Stimulated activated memory B cell treated with anti-CD40 and anti-IgM and Interleukin-4, amounts not matched to agents 10 μg/mL and 1 μg/mL and 100 μg/mL, for 72 hours (primary cell): ENCODE results near the gene STXBP6.
"Not testable (repeated sequence)": the region's sequence is repeated elsewhere in the genome, so short reads cannot be mapped to it uniquely, and the experiment has no call there.

Experiments used
- ATAC-seq: fragments of 150-1000 bp; cut with Tn5 transposase; 2 replicates; pipeline ENCODE4 v1.10.0; 2021
- H3K27ac Mint-ChIP-seq: one replicate; pipeline ENCODE4 v1.8.0; 2022; ENCODE audit warnings: mild to moderate bottlenecking, mixed read lengths
- H3K27me3 Mint-ChIP-seq: one replicate; pipeline ENCODE4 v1.8.0; 2022; ENCODE audit warnings: mixed read lengths
- H3K36me3 Mint-ChIP-seq: one replicate; pipeline ENCODE4 v1.8.0; 2022; ENCODE audit warnings: mixed read lengths
- H3K4me1 Mint-ChIP-seq: one replicate; pipeline ENCODE4 v1.8.0; 2022; ENCODE audit warnings: mixed read lengths
- H3K4me3 Mint-ChIP-seq: one replicate; pipeline ENCODE4 v1.8.0; 2022; ENCODE audit warnings: mild to moderate bottlenecking, moderate library complexity, mixed read lengths
- H3K9me3 Mint-ChIP-seq: one replicate; pipeline ENCODE4 v1.8.0; 2022; ENCODE audit warnings: mixed read lengths

STXBP6 gene

DNA sequence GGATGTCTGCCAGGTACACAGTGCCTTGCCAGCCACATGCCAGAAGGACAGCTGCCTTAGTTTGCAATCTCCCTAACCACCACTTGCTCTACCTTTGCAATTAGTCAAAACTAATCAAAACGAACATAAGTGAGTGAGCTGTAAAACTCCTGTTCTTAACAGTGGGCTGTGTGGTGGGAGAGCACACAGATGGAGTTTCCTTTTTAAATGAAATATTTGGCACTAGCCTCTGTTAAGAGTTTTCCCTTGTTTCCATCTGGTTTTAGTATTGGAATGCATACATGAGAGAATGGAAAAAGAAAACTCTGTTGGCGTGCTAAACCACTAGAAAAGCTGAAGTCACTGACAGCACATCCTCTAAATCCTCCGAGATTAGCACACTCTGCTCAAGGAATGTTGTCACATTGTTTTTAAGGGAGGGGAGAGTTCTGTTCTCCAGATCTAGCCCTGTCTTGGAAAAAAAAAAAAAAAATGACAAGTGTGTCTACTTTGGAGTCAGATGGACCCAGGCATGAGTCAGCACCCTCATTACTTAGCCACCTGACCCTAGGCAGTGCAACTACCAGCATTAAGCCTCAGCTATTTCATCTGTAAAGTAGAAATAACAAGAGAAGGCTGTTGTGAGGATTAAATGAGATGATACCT, 83.9 kb downstream of the STXBP6 start:
- Mint-ChIP-seq H3K4me3 (no peak overlapping the region), H3K4me1 (no peaks in the 10 kb centered on the region), H3K27me3 (no peaks in the 10 kb centered on the region), H3K36me3 (no peaks in the 10 kb centered on the region), H3K27ac (no peak overlapping the region), H3K9me3 (no peaks in the 10 kb centered on the region)
- no peak for ATAC-seq

- H3K4me3 Mint-ChIP-seq = no peak overlapping the region
- no peak for ATAC-seq
Observed at GRCh38 chr14:24965578-24965933, 84.4 kb downstream of the STXBP6 start.

DNA sequence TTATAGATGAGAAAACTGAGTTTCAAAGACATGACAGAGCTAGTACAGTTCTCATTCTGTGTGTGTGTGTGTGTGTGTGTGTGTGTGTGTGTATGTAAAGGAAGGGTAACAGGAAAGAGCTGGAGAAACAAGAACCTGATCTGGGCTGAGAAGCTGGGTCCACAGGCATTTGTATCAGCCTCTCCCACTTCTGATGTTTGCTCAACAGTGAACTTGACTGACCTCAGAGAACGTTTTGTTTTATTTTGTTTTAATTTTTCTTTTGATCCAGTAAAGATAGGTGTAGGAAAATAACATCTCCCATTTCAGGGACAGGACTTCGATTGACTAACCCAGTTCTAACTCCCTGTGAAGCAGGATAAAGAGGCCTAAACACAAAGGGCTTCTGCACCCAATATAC, 85.4 kb downstream of the STXBP6 start:
- ATAC-seq = no peak
- Mint-ChIP-seq H3K4me3 (no peak overlapping the region), H3K9me3 (no peaks in the 10 kb centered on the region), H3K27me3 (no peaks in the 10 kb centered on the region), H3K36me3 (no peaks in the 10 kb centered on the region), H3K4me1 (no peaks in the 10 kb centered on the region), H3K27ac (no peak overlapping the region)

More at GRCh38 chr14:24965578-24965933, 84.4 kb downstream of the STXBP6 start:
- H3K9me3 Mint-ChIP-seq = no peaks in the 10 kb centered on the region
- no peaks in the 10 kb centered on the region for H3K4me1 Mint-ChIP-seq
- H3K27me3 Mint-ChIP-seq = no peaks in the 10 kb centered on the region
- H3K36me3 Mint-ChIP-seq = no peaks in the 10 kb centered on the region
- H3K27ac Mint-ChIP-seq = no peak overlapping the region

DNA sequence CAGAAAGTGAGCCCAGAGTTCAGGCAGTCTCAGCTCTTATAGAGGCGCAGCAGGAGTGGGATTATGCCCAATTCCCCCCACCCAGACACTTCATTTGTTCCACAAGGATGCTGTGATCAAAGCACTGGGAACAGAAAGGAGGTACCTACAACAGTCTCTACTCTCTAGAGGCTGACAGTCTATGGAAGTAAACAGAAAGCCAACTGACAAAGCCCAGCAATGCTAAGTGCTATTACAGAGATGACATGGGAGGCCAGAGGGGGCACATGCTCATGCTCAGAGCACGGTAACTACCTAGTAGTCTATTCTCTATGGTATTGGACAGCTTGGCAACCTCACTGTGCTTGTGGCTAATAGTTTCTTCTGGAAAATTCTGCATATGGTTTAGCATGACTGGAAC, 85.9 kb downstream of the STXBP6 start:
- no peak overlapping the region for H3K27ac Mint-ChIP-seq
- no peaks in the 10 kb centered on the region for H3K36me3 Mint-ChIP-seq
- no peak overlapping the region for H3K4me3 Mint-ChIP-seq
- ATAC-seq = no peak
- no peaks in the 10 kb centered on the region for H3K9me3 Mint-ChIP-seq
- H3K4me1 Mint-ChIP-seq = no peaks in the 10 kb centered on the region
- H3K27me3 Mint-ChIP-seq = no peaks in the 10 kb centered on the region

DNA sequence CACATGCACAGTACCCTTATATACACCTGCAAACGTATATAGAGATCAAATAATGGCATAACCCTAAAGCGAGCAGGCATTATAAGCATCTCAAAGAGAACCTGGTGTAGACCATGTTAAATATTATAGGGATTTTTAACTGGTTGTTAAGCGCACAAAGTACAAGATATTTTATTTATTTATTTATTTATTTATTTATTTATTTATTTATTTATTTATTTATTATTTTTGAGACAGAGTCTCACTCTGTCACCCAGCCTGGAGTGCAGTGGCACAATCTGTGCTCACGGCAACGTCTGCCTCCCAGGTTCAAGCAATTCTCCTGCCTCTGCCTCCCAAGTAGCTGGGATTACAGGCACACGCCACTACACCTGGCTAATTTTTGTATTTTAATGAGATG, 87.8 kb downstream of the STXBP6 start:
- not testable (repeated sequence) for H3K27ac Mint-ChIP-seq, H3K4me3 Mint-ChIP-seq, H3K9me3 Mint-ChIP-seq, H3K4me1 Mint-ChIP-seq, H3K27me3 Mint-ChIP-seq, H3K36me3 Mint-ChIP-seq, ATAC-seq

DNA sequence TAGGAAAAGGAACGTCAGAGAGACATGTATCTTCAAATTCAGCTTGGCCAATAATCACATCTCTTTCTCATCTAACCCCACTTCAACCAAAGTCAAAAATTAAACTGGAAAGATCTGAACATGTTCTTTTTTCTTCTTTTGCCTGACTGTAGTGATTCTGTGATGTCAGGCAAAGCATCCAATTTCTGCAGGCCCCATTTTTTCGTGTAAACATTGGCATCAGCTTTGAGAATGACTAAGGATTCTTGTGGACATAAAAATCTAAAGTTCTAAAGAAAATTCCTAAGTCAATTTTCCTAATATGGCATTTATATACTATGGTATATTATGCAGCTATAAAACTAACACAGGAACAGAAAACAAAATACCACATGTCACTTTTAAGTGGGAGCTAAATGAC, 89.1 kb downstream of the STXBP6 start:
- H3K9me3 Mint-ChIP-seq = no peaks in the 10 kb centered on the region
- H3K27me3 Mint-ChIP-seq = no peaks in the 10 kb centered on the region
- no peak overlapping the region for H3K4me3 Mint-ChIP-seq
- no peak for ATAC-seq
- no peak overlapping the region for H3K27ac Mint-ChIP-seq
- H3K4me1 Mint-ChIP-seq = no peaks in the 10 kb centered on the region
- H3K36me3 Mint-ChIP-seq = no peaks in the 10 kb centered on the region

DNA sequence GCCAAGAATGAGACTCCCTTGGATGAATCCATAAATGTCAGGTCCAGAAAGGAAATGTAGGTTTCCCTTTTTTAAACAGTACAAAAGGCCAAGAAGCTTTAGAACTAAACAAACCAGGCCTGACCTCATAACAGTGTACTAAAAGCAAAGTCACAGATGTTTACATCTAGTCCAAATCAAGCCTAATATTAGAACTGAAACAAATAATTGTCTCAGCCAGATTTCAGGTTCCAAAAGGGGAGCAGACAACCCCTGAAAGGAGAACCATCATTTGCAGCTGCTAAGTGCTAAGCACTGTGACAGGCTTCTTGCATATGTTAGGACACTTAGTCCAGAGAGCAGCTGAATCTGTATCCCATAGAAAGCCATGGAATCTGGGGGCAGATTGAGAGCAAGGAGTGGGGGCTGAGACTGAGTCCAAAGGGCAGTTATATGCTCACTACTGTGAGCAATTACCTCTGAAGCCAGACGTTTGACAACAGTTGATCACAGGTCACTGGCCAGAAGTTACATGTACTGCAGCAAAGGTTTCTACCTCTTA, 90.1 kb downstream of the STXBP6 start:
- Mint-ChIP-seq H3K9me3 (no peaks in the 10 kb centered on the region), H3K4me3 (no peak overlapping the region), H3K27me3 (peaks cover 5% of the 10 kb centered on the region), H3K36me3 (no peaks in the 10 kb centered on the region), H3K27ac (no peak overlapping the region), H3K4me1 (no peaks in the 10 kb centered on the region)
- no peak for ATAC-seq

GRCh38 chr14:24958271-24958670, 91.7 kb downstream of the STXBP6 start:
- Mint-ChIP-seq H3K36me3 (no peaks in the 10 kb centered on the region), H3K4me3 (no peak overlapping the region), H3K9me3 (no peaks in the 10 kb centered on the region), H3K27me3 (peaks cover 21% of the 10 kb centered on the region), H3K27ac (no peak overlapping the region), H3K4me1 (no peaks in the 10 kb centered on the region)
- ATAC-seq = no peak

DNA sequence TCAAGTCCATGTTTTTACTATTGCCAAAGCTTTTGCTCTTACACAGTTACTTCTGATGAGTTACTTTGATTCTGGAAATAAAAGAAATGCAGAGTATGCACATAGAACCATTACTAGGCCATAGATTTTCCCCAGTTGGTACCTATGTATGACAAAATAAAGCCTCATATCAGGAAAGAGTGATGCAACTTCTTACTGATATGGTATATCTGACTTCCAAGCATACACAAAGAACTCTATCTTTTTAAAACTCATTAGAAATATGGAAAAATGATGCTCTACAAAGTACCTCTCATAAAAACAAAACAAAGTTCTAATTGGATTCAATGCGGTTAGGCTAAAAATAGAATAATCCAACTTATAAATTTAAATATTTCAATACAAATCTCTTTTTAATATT, 92.1 kb downstream of the STXBP6 start:
- H3K27ac Mint-ChIP-seq = no peak overlapping the region
- no peaks in the 10 kb centered on the region for H3K36me3 Mint-ChIP-seq
- ATAC-seq = no peak

GRCh38 chr14:24956104-24956503, 93.8 kb downstream of the STXBP6 start:
- Mint-ChIP-seq H3K9me3 (peaks cover 3% of the 10 kb centered on the region), H3K4me1 (no peaks in the 10 kb centered on the region), H3K27ac (no peak overlapping the region), H3K4me3 (no peak overlapping the region), H3K36me3 (no peaks in the 10 kb centered on the region), H3K27me3 (peaks cover 27% of the 10 kb centered on the region)
- ATAC-seq = no peak

More for the DNA sequence above, 92.1 kb downstream of the STXBP6 start:
- no peaks in the 10 kb centered on the region for H3K4me1 Mint-ChIP-seq
- H3K4me3 Mint-ChIP-seq = no peak overlapping the region
- peaks cover 3% of the 10 kb centered on the region for H3K9me3 Mint-ChIP-seq
- peaks cover 26% of the 10 kb centered on the region for H3K27me3 Mint-ChIP-seq

GRCh38 chr14:24954700-24955037, 95.3 kb downstream of the STXBP6 start:
- Mint-ChIP-seq H3K27ac (no peak overlapping the region), H3K4me1 (no peaks in the 10 kb centered on the region), H3K9me3 (peaks cover 3% of the 10 kb centered on the region), H3K36me3 (no peaks in the 10 kb centered on the region), H3K4me3 (no peak overlapping the region), H3K27me3 (peaks cover 27% of the 10 kb centered on the region)
- no peak for ATAC-seq

DNA sequence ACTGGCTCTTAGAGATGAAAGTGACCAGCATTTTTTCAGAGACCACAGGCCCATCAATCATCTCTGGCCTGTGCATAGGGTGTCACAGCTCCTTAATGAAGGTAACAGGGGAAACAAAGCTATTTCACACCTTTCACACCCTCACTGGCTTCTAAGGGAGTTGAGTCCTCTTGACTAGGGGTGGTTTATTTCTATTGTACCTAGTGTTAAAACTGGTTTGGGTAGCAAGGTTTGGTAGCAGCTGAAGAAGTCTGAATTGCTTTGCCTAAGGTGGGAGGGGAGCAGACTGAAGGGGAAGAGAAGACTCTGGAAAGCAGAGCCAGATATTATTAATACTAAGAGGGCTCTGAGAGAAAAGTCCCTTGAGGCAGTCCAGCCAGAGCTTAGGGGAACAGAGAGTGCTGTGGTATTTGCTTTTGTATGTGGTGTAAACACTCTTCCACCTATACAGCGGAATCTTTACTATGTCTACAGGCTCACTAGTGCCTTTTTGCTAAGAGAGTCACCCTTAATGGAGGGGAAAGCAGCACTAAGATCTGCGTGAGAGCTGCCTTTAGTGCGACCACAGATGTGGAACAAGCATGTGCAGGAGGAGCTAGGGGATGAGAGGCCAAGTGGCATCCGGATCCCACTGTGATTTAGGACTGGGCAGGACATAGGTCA, 95.8 kb downstream of the STXBP6 start:
- no peaks in the 10 kb centered on the region for H3K4me1 Mint-ChIP-seq
- no peaks in the 10 kb centered on the region for H3K36me3 Mint-ChIP-seq
- H3K27me3 Mint-ChIP-seq = peaks cover 27% of the 10 kb centered on the region
- H3K9me3 Mint-ChIP-seq = peaks cover 3% of the 10 kb centered on the region
- no peak overlapping the region for H3K27ac Mint-ChIP-seq
- ATAC-seq = no peak
- no peak overlapping the region for H3K4me3 Mint-ChIP-seq

GRCh38 chr14:24952851-24953666, 96.9 kb downstream of the STXBP6 start:
- ATAC-seq = no peak
- Mint-ChIP-seq H3K9me3 (peaks cover 3% of the 10 kb centered on the region), H3K4me3 (no peak overlapping the region), H3K4me1 (no peaks in the 10 kb centered on the region), H3K27ac (no peak overlapping the region), H3K36me3 (no peaks in the 10 kb centered on the region), H3K27me3 (peaks cover 27% of the 10 kb centered on the region)

DNA sequence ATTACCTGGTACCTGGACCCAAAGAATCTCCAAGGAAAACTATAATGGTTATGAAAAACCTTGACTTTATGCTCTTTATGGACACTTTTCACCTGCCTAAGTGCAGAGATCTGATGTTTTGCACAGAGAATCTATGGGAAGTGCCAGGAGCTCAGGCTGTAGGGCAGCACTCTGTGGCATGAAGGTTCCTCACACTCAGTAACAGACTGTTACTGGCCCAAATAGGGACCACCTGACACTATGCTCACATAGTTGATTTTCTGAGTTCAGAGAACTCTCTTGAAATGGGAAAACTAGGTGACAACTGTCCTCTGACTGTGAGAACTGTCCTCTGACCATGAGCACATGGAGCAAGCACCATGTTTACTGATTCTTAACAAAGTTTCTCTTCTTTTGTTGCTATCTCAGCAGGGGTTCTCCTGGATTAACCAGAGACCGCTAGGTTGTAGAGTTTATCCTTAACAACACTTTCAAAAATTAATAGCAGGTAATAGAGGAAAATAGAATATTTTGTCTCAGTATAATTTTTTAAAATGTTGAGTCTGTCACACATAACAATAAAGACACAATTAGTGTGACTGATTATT, 101.6 kb downstream of the STXBP6 start:
- peaks cover 7% of the 10 kb centered on the region for H3K27me3 Mint-ChIP-seq
- no peaks in the 10 kb centered on the region for H3K4me1 Mint-ChIP-seq
- no peaks in the 10 kb centered on the region for H3K36me3 Mint-ChIP-seq

GRCh38 chr14:24947131-24947530, 102.8 kb downstream of the STXBP6 start:
- Mint-ChIP-seq H3K27ac (no peak overlapping the region), H3K4me3 (no peak overlapping the region), H3K36me3 (no peaks in the 10 kb centered on the region), H3K27me3 (no peaks in the 10 kb centered on the region), H3K4me1 (no peaks in the 10 kb centered on the region), H3K9me3 (no peaks in the 10 kb centered on the region)
- no peak for ATAC-seq

More for the DNA sequence above, 101.6 kb downstream of the STXBP6 start:
- peaks cover 3% of the 10 kb centered on the region for H3K9me3 Mint-ChIP-seq
- H3K4me3 Mint-ChIP-seq = no peak overlapping the region
- no peak for ATAC-seq
- no peak overlapping the region for H3K27ac Mint-ChIP-seq
